Neural progenitor cell (in vitro differentiated cells): ENCODE results near the gene HDAC3. TPM values are rescaled to one million over a fixed set of nuclear protein-coding genes. Genes with fewer than 3 reads are reported as not detected.

Experiments used
- DNase-seq: peaks from one replicate; pipeline ENCODE4 v3.0.0-alpha.2; 2016; ENCODE audit warnings: low spot score
- H2AFZ ChIP-seq: fragments of 200-600 bp; sonication (generic); replicated peaks from 2 replicates; pipeline ENCODE4 v1.6.1; 2016; ENCODE audit warnings: antibody characterized with exemption
- H3F3A ChIP-seq: fragments of 200-600 bp; sonication (generic); 2 replicates; pipeline ENCODE4 v1.6.1; 2016; ENCODE audit warnings: antibody characterized with exemption, low read depth
- H3K27ac ChIP-seq: fragments of 200-600 bp; sonication (generic); 2 replicates; pipeline ENCODE4 v1.5.1; 2016; ENCODE audit warnings: mild to moderate bottlenecking
- H3K27me3 ChIP-seq: fragments of 200-600 bp; sonication (generic); 2 replicates; pipeline ENCODE4 v1.6.1; 2016; ENCODE audit warnings: mild to moderate bottlenecking, moderate library complexity
- H3K36me3 ChIP-seq: fragments of 200-600 bp; sonication (generic); 2 replicates; pipeline ENCODE4 v1.5.1; 2016
- H3K4me1 ChIP-seq: fragments of 200-600 bp; sonication (generic); 2 replicates; pipeline ENCODE4 v1.6.1; 2016; ENCODE audit warnings: mixed run types
- H3K4me2 ChIP-seq: fragments of 200-600 bp; sonication (generic); 2 replicates; pipeline ENCODE4 v1.6.1; 2016
- H3K4me3 ChIP-seq: fragments of 200-600 bp; sonication (generic); 2 replicates; pipeline ENCODE4 v1.5.1; 2016
- H3K79me2 ChIP-seq: fragments of 200-600 bp; sonication (generic); 2 replicates; pipeline ENCODE4 v1.6.1; 2016; ENCODE audit warnings: low read depth
- H3K9ac ChIP-seq: fragments of 200-600 bp; sonication (generic); 2 replicates; pipeline ENCODE4 v1.6.1; 2016
- H3K9me3 ChIP-seq: fragments of 200-600 bp; sonication (generic); 2 replicates; pipeline ENCODE4 v1.5.1; 2016; ENCODE audit warnings: low read depth
- H4K20me1 ChIP-seq: fragments of 200-600 bp; sonication (generic); 2 replicates; pipeline ENCODE4 v1.6.1; 2016; ENCODE audit warnings: low read depth
- H3K27ac Mint-ChIP-seq: 3 replicates; pipeline ENCODE4 v1.8.0; 2021; ENCODE audit warnings: mixed read lengths
- H3K27me3 Mint-ChIP-seq: 2 replicates; pipeline ENCODE4 v1.8.0; 2022; ENCODE audit warnings: low read depth, mild to moderate bottlenecking, inconsistent platforms, moderate library complexity, mixed read lengths; ENCODE audit not compliant: insufficient read depth
- H3K36me3 Mint-ChIP-seq: 3 replicates; pipeline ENCODE4 v1.8.0; 2021; ENCODE audit warnings: mixed read lengths
- H3K4me1 Mint-ChIP-seq: 3 replicates; pipeline ENCODE4 v1.8.0; 2021; ENCODE audit warnings: mixed read lengths
- H3K4me3 Mint-ChIP-seq: 3 replicates; pipeline ENCODE4 v1.8.0; 2021; ENCODE audit warnings: mild to moderate bottlenecking, moderate library complexity, mixed read lengths
- H3K9me3 Mint-ChIP-seq: 3 replicates; pipeline ENCODE4 v1.8.0; 2020; ENCODE audit warnings: mixed read lengths
- CTCF ChIP-seq: fragments of 200-600 bp; sonication (generic); IDR thresholded peaks from 2 replicates; pipeline ENCODE4 v1.5.1; 2017; ENCODE audit warnings: antibody characterized with exemption, mild to moderate bottlenecking
- EZH2 ChIP-seq: fragments of 200-600 bp; sonication (generic); IDR thresholded peaks from 2 replicates; pipeline ENCODE4 v1.6.1; 2017; ENCODE audit warnings: antibody characterized with exemption, mild to moderate bottlenecking, moderate library complexity
- EZH2phosphoT487 ChIP-seq: fragments of 200-600 bp; sonication (generic); IDR thresholded peaks from 2 replicates; pipeline ENCODE4 v1.6.1; 2017; ENCODE audit warnings: antibody characterized with exemption
- total RNA-seq: library from RNA; depleted of rRNA; stranded (reverse); fragments of >200 nt; gene quantifications from 2 replicates; pipeline ENCODE4 v1.2.3, GENCODE V29; 2015; ENCODE audit warnings: low replicate concordance

Gene HDAC3
- total RNA-seq, 1 donor from 2014 or later, result 57.3 TPM

GRCh38 chr5:141608557-141608956, 28.1 kb downstream of the HDAC3 start:
- Mint-ChIP-seq H3K9me3 (no peaks in the 10 kb centered on the region), H3K27ac (no peak overlapping the region)
- H3K4me2 ChIP-seq, result no peak overlapping the region

GRCh38 chr5:141608046-141608445, 28.6 kb downstream of the HDAC3 start:
- Histone ChIP-seq H3K27me3 (no peaks in the 10 kb centered on the region), H3K9me3 (no peaks in the 10 kb centered on the region), H3F3A (peaks cover 12% of the 10 kb centered on the region), H2AFZ (no peak overlapping the region), H3K27ac (no peak overlapping the region), H3K4me1 (peaks cover 8% of the 10 kb centered on the region), H3K9ac (no peak overlapping the region), H3K36me3 (no peaks in the 10 kb centered on the region), H4K20me1 (peaks cover 16% of the 10 kb centered on the region), H3K4me2 (no peak overlapping the region), H3K4me3 (no peak overlapping the region), H3K79me2 (peaks cover 98% of the 10 kb centered on the region)
- Mint-ChIP-seq H3K9me3 (no peaks in the 10 kb centered on the region), H3K4me3 (no peak overlapping the region), H3K27me3 (no peaks in the 10 kb centered on the region), H3K36me3 (peaks cover 2% of the 10 kb centered on the region), H3K4me1 (peaks cover 10% of the 10 kb centered on the region), H3K27ac (no peak overlapping the region)
- no peak for TF ChIP-seq EZH2
- TF ChIP-seq EZH2phosphoT487, result no peak
- TF ChIP-seq CTCF, result no peak
- DNase-seq, result no peak

More at GRCh38 chr5:141608557-141608956, 28.1 kb downstream of the HDAC3 start:
- H4K20me1 ChIP-seq, result peaks cover 15% of the 10 kb centered on the region
- no peaks in the 10 kb centered on the region for H3K27me3 ChIP-seq
- DNase-seq, result no peak
- H3K36me3 Mint-ChIP-seq, result peaks cover 2% of the 10 kb centered on the region
- no peaks in the 10 kb centered on the region for H3K27me3 Mint-ChIP-seq
- H3K4me1 Mint-ChIP-seq, result peaks cover 15% of the 10 kb centered on the region
- peaks cover 13% of the 10 kb centered on the region for H3K4me1 ChIP-seq
- H3K36me3 ChIP-seq, result no peaks in the 10 kb centered on the region
- TF ChIP-seq CTCF, result no peak
- TF ChIP-seq EZH2phosphoT487, result no peak
- TF ChIP-seq EZH2, result no peak
- H3K9ac ChIP-seq, result no peak overlapping the region
- peaks cover 98% of the 10 kb centered on the region for H3K79me2 ChIP-seq
- no peak overlapping the region for H3K4me3 Mint-ChIP-seq
- H2AFZ ChIP-seq, result no peak overlapping the region
- H3K4me3 ChIP-seq, result no peak overlapping the region
- H3K9me3 ChIP-seq, result no peaks in the 10 kb centered on the region
- no peak overlapping the region for H3K27ac ChIP-seq
- H3F3A ChIP-seq, result peaks cover 17% of the 10 kb centered on the region

GRCh38 chr5:141605523-141606277, 30.9 kb downstream of the HDAC3 start:
- Mint-ChIP-seq H3K4me1 (peaks cover 7% of the 10 kb centered on the region), H3K27ac (no peak overlapping the region), H3K27me3 (no peaks in the 10 kb centered on the region), H3K4me3 (no peak overlapping the region), H3K36me3 (peaks cover 2% of the 10 kb centered on the region), H3K9me3 (no peaks in the 10 kb centered on the region)
- Histone ChIP-seq H3K4me3 (no peak overlapping the region), H3F3A (no peaks in the 10 kb centered on the region), H4K20me1 (peaks cover 26% of the 10 kb centered on the region), H3K36me3 (no peaks in the 10 kb centered on the region), H3K27me3 (no peaks in the 10 kb centered on the region), H3K9ac (no peak overlapping the region), H3K79me2 (peaks cover 95% of the 10 kb centered on the region), H3K4me2 (no peak overlapping the region), H3K9me3 (no peaks in the 10 kb centered on the region), H3K4me1 (peaks cover 4% of the 10 kb centered on the region), H3K27ac (no peak overlapping the region), H2AFZ (no peak overlapping the region)
- TF ChIP-seq EZH2 (no peak), CTCF (no peak), EZH2phosphoT487 (no peak)
- DNase-seq, result no peak
